NCI-H146 (cell line): ENCODE results near the gene KLC4.
A peak's percentile ranks its signal among the peaks of the same experiment; 100 is the strongest.
"Not testable (repeated sequence)": the region's sequence is repeated elsewhere in the genome, so short reads cannot be mapped to it uniquely, and the experiment has no call there.

Experiments used
- DNase-seq: peaks from one replicate; lab custom pipeline; 2025; lab: John Stamatoyannopoulos, UW

KLC4 gene

GRCh38 chr6:43093436-43094289 lies 34.2 kb downstream of the KLC4 start:
- no peak for DNase-seq

GRCh38 chr6:43095939-43096338 lies 36.5 kb downstream of the KLC4 start:
- no peak for DNase-seq

GRCh38 chr6:43096451-43097097 lies 37.1 kb downstream of the KLC4 start:
- no peak for DNase-seq

GRCh38 chr6:43097098-43097489 lies 37.7 kb downstream of the KLC4 start:
- DNase-seq = no peak

GRCh38 chr6:43097502-43097901 lies 38.1 kb downstream of the KLC4 start:
- no peak for DNase-seq

- no peak for DNase-seq
Measured at GRCh38 chr6:43101497-43101896, 42.1 kb downstream of the KLC4 start.

GRCh38 chr6:43103253-43103876 lies 43.9 kb downstream of the KLC4 start:
- no peak for DNase-seq

GRCh38 chr6:43105538-43106222 lies 46.2 kb downstream of the KLC4 start:
- DNase-seq = no peak

GRCh38 chr6:43107344-43108062 lies 48.1 kb downstream of the KLC4 start:
- DNase-seq = peak; percentile 62

GRCh38 chr6:43113431-43114260 lies 54.2 kb downstream of the KLC4 start:
- DNase-seq = peak; percentile 79

GRCh38 chr6:43115365-43115764 lies 55.9 kb downstream of the KLC4 start:
- DNase-seq = peak; percentile 89

- not testable (repeated sequence) for DNase-seq
Measured at GRCh38 chr6:43117466-43117865, 58.0 kb downstream of the KLC4 start.

GRCh38 chr6:43119482-43119881 lies 60.1 kb downstream of the KLC4 start:
- no peak for DNase-seq

GRCh38 chr6:43120101-43120763 lies 60.8 kb downstream of the KLC4 start:
- DNase-seq = no peak

GRCh38 chr6:43120944-43121913 lies 61.8 kb downstream of the KLC4 start:
- no peak for DNase-seq

- DNase-seq = no peak
Measured at GRCh38 chr6:43122146-43122545, 62.7 kb downstream of the KLC4 start.

- no peak for DNase-seq
Measured at GRCh38 chr6:43123461-43124314, 64.3 kb downstream of the KLC4 start.

GRCh38 chr6:43124481-43124880 lies 65.0 kb downstream of the KLC4 start:
- DNase-seq = no peak
